ENCODE results near the gene PLAAT2.

PLAAT2 gene

DNA sequence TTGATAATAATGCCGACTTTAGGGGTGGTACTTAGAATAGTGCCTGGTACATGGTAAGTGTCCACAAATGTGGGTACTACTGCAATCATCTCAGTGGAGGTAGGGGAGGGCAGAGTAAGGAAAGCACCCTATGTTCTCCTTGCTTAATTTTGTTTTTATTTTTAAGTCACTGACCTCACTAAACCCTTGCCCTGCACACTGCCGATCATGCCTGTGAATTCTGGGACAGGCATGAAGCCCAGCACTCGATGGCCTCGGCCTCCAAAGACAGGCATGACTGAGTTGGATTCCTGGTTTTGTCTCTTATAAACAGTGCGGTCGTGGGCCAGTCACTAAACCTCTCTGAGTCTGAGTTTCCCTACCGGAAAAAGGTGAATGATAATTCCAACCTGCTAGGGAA lies 50.4 kb downstream of the PLAAT2 start:
- DNase-seq, result no peak

DNA sequence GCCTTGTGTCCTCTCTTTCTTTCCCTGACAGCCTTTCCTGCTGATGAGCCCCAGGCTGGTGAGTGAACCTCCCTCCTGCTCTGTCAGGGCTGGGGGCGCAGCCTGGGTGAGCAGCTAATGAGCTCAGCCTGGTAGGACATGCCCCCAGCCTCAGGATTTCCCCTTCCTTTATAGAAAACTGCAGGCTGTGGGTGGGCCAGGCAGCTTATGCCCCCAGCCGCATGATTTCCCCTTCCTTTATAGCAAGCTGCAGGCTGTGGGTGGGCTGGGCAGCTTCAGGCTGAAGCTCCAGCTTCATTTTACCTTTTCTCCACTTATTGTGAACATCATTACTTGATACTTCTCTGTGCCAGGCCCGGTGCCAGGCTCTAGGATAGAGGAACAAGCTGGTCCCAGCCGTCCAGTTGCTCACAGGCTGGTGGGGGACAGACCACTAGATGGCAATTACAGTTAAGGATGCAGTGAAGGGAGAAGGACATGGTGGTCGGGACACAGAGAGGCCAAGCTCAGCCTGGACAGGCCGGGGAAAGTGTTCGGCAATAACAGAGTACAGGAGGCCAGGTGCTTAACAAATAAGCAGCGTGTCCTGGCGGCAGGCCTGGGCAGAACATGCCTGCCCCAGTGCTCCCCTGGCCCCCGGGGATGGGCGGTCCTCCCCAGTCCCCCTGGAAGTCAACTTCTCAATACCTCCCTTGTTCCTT lies 52.0 kb downstream of the PLAAT2 start:
- DNase-seq, result no peak

DNA sequence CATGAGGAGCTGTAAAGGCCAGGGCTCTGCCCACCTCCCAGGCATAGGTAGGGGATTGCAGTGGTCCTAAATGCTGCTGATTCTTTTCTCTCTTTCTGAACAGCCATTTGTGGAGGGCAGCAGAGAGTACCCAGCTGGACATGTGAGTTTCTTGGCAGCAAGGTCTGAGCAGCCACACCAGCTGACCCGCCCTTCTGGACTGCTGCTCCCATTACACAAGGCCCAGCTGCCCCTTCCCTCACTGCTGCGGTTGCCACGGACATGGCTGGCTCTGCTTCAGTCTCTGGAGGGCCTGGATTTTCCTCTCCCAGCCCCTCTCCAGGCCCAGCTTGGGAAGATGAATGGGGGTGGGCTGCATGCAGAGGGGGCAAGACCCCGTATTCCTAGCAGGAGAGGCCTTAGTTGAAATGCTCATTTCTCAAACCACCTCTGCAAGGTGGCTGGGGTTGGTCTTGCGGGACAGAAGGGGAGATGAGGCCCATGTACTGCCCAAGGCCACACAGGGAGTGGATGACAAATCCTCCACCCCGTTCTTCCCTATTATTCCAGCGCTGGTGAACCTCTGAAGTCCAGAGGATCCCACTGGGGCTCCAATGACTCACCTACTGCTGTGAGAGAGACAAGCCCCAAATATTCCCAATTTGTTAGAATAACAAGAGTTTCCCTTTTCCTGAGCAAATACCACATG lies 52.7 kb downstream of the PLAAT2 start:
- no peak for DNase-seq

DNA sequence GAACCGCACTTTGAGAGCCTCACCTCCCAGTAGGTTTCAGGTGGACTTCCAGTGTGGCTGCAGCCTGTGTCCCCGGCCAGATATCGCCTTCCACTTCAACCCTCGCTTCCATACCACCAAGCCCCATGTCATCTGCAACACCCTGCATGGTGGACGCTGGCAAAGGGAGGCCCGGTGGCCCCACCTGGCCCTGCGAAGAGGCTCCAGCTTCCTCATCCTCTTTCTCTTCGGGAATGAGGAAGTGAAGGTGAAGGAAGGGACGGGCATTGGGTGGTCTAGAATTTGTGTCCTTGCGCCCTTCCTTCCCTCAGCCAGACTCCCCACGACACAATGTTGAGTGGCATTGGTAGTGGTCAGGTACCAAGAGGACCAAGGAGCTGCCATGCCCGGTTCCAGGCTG lies 54.4 kb downstream of the PLAAT2 start:
- no peak for DNase-seq

DNA sequence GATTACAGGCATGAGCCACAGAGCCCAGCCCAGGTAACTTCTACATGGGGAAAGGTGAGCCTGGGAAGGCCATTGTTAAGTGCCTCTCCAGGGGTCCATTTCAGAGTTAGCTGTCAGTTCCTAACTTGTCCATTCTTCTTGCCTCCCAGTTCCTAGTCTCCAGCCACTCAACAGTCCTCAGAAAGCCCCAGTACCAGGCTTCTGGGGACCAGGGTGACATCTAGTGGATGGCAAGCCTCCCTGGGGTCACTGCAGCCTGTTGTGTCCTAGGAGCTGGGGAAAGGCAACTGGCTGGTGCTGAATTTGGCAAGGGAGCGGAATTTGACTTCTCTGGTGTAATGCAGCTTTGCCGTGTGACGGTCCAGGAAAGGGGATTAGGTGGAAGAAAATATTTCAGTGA lies 55.2 kb downstream of the PLAAT2 start:
- DNase-seq, result peak in 1 of 3 experiments; percentile 25

DNA sequence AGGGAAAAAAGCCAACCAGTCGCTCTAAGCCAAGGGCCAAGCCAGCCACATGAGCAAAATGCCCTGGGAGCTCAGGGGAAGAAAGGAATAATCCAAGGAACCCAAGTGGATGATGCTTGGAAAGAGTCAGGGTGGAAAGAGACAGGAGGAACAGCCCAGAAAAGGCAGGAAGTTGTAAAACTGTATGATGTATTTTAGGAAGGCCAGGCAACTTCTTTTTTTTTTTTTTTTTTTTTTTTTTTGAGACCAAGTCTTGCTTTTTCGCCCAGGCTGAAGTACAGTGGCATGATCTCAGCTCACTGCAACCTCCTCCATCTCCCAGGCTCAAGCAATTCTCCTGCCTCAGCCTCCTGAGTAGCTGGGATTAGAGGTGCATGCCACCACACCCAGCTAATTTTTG lies 55.7 kb downstream of the PLAAT2 start:
- DNase-seq, result no peak

DNA sequence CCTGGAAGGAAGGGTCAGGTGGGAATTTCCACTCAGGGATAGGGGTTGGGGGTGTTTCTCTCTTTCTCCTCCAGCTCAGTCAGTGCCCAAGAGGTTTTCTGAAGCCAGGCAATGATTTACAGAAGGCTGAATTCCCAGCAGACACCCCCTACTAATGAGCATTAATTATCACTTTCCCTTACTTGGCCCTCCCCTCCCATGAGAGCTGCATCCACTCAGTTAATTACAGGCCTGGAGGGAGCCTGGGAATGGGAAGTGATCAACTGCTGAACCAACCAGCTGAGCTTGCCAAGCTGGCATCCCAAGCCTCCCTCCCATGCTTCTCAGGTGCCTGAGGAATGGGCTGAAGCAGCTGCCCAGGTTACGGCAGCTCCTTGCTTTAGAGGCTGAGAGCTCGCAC lies 56.3 kb downstream of the PLAAT2 start:
- DNase-seq, result peak in 2 of 3 experiments; percentile 60 to 86

DNA sequence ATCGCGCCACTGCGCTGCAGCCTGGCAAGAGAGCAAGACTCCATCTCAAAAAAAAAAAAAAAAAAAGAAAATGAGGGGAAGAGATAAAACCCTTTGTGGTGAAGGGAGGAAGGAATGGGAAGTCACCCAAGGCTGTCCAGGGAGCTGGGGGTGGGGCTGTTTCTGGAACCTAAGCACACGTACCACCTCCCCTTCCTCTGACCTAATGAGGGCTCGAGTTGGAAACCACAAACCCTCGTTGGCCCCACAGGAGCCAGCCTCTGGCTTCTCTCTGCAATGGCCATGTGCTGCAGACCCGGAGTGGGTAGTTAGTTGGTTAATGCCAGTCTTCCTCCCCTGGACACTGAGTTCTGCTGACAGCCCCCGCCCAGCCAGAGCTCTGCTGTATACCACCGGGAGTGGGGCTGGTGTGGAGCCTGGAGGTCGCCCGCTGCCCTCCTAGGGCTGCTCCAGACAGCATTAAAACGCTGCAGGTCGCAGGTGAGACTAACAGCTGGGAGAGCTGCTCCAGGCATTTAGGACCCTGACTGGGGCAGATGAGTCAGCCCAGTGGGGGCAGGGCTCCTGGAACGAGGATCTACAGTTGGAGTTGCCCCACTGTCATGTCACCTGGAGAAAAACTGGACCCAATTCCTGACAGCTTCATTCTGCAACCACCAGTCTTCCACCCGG lies 57.2 kb downstream of the PLAAT2 start, which contains the start of gene LGALS12:
Gene LGALS12, plus strand, starts transcription at position 228 of the 672 bp plus-strand sequence. Its CDS starts 375 bp downstream, at position 603.
- DNase-seq, result no peak

DNA sequence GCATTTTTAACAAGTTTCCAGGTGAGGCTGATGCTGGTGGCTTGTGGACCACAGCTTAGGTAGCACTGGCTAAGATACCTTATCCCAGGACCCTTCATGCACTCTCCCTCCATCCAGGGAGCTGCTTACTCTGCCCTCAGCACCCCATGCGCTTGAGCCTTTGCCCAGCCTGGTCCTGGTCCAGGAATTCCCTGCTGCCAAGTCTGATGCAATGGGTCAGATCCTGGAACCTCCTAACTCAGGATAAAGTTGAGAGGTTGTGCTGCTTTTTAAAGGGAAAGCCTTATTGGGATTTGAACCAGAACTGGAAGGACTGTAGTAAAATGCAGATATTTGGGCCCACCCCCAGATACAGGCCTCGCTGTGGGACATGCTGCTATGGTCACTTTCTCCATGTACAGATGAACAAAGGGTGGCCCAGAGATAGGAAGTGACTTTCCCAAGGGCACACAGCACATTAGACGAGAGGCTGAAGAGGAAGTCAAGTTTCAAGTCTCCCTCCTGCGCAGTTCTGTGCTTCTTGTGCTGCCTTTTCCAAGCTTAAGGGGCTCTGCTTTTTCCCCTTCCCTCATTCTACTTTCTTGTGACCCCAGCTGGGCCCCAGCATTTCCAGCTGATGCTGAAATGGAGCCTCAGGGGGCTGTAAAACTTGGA lies 58.1 kb downstream of the PLAAT2 start:
- no peak for DNase-seq

DNA sequence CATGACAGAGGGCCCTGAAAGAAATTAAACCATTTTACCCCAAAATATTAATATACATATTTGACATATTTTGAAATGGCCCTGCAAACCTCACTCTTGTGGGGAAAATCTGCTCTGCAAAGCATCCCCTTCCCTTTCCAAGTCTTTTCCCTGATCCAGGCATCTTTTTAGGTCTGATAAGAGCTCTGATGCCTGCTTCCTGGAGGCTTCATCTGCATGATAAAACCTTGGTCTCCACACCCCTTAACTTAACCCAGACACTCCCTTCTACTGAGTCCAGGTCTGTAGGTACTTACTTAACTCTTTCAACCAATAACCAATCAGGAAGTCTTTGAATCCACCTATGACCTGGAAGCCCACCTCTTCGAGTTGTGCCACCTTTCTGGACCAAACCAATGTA lies 59.1 kb downstream of the PLAAT2 start:
- DNase-seq, result no peak

DNA sequence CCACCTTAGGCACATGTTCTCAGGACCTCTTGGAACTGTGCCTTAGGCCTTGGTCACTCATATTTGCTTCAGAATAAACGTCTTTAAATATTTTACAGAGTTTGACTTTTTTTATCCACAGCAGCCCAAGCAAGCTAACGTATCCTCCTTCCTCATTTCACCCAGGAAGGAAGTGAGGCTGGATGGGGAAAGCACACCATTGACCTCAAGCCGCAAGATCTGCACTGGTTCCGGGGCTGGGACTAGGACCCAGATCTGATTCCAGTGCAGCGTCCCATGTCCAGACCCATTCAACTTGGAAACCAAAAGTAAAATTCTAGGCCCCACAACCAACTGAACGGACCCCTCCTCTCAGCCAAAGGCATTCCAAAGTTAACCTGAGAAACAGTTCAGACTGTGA lies 59.7 kb downstream of the PLAAT2 start:
- DNase-seq, result no peak
